NCI-H748 treated with DMSO at 0.1 percent for 48 hours (cell line): ENCODE data around the gene UFD1.

Experiments
- DNase-seq: peaks from one replicate; lab custom pipeline; 2025; lab: John Stamatoyannopoulos, UW

UFD1 gene, protein sequence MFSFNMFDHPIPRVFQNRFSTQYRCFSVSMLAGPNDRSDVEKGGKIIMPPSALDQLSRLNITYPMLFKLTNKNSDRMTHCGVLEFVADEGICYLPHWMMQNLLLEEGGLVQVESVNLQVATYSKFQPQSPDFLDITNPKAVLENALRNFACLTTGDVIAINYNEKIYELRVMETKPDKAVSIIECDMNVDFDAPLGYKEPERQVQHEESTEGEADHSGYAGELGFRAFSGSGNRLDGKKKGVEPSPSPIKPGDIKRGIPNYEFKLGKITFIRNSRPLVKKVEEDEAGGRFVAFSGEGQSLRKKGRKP

DNA sequence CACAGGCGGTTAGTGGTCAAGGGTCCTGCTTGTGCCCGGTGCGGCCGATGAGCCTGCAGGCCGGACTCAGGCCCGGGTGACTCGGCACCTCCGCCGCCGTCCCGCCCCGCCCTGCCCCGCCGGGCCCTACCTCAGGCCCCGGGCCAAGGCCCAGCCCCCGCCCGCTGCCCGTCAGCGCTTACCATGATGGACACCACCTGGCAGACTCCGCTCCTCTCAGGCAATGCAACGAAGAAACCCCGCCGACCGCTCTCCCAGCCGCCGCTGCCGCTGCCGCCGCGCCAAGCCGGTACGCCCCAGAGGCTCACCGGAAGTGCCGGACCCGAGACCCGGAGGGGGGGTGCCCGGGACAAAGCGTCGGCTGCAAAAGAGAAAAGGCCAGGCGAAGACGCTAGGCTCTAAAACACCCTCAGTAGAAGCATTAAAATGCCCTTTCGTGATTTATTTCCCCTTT is at the start of gene UFD1:
UFD1 (minus strand) TSS at position 293 of the 454 bp plus-strand sequence; CDS start at position 185, 108 bp downstream.
- peak; percentile 81 for DNase-seq

DNA sequence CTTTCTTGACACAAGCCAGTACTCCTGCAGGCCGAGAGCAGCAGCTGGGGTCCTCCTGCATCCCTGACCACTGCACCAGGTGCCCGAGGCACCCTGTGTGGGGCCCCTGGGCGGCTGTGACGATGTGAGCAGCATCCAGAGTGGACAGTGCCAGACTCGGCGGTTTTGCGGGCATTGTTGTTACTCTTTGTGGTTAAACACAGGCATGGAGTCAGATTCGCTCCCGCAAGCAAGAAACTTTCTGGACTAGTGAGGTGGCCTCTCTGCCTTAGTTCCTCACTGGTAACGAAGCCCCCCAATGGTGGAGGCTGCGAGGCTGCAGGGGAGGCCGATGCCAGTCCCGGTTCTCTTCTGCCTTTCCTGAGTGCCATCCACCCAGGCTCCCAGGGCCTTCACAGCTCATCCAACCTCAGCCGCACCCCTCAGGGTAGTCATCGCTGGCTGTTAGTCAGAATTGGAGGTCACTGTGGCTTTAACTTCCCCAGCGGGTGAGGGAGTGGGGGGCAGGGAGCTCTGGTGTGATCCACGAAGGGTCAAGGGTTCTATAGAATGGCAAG is 48.9 kb upstream of the UFD1 start:
- DNase-seq: no peak

DNA sequence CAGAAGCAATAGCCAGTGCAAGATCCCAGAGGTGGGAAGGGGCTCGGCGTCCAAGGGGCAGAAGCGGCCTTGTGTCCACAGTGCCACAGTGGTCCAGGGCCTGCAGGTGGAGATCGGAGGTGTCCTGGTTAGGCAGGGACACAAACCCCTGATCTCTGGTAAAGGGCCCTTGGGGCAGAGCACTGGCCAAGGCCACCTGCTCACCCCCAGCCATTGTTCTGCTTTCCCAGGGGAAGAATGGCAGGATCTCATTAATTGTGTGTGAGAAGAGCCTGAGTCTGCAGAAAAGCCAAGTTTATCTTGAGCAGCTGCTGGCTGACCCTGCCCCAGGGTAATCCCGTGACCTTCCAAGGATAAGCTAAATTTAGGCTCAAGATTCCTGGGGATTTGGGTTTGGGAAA is 48.3 kb upstream of the UFD1 start:
- no peak for DNase-seq

DNA sequence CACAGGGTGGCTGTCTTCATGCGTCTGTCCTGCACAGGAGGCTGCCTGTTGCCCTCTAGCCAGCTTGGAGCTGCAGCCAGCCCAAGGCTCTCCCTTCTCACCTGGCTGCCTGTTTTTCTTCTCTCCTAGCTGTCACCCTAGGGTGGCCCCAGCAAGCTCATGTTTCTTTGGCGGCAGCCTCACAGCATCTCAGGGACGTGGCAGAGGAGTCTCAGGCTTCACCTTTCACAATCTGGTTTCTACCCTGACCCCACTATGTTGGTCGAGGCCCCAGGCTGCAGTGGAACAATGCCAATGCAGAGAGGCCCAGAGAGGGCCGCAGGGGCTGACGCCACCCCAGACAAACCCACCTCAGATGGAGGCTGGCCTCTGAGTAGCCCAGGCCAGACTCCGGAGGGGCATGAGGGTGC is 47.7 kb upstream of the UFD1 start:
- DNase-seq: no peak

DNA sequence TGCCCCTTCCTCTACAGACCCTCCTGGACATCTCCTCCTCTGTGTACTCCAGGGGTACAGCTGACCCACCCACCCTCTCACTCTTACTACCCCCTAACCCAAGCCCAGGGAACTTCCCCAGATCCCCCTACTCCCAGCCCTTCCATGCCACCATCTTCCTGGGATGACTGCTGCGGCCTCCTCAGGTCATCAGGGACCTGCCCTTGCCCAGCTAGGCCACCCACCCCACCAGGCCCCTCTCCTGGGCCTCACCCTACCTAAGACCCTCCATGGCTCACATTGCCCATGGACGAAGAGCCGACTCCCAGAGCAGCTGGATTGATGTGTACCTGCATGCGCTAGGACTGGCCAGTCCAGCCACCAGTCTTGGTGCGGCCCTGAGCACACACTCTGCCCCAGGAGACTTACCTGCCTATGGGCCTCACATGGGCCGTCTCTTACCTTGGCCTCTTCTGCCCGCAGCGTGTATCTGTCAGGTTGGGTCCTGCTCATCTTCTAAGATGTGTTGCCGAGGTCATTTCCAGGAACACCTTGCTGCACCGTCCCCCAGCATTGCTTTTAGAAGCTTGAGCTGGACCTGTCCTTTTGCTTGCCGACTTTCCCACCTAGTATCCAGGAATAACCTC is 47.2 kb upstream of the UFD1 start:
- no peak for DNase-seq

DNA sequence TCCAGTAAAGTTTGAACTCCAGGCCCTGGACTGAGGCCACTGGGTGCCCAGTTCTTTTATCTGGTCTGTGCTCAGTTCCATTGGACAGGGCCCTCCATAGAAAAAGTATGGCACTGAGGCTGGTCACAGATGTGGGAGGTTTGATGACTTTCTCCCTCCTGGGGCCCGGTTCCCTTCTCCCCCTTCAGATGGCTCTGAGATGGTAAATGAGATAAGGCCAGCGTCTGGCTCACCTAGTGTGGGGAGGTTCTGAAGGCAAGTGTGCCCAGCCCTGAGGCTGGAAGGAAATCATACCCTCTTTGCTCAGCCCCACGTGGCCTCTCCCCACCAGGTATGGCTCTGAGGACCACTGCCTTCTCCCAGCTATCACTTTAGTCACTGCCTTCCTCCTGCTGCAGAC is 46.7 kb upstream of the UFD1 start:
- no peak for DNase-seq

DNA sequence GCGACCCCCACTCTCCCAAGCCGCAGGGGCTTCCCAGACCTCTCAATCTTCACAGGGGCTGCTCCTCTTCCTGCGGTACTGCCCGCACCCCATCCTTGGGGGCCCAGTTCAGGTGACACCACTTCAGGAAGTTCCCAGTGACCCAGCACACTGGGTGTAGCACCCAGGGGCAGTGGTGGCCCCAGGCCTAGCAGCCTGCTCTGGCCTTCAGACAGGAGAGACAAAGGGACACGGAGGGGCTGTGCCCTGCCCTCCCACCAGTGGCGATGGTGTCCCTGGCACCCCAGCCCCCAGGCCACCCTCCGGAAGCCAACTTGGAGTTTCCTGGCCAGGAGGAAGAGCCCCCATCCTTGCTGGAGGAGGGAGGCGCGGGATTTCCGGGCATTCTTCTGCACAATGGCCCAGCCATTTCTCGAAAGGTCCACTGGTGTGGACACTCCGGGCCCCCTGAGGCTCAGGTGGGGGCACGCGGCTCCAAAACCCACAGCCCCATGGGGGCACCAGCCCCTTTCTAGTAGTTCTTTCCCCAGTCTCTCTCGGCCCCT is 46.2 kb upstream of the UFD1 start:
- no peak for DNase-seq

DNA sequence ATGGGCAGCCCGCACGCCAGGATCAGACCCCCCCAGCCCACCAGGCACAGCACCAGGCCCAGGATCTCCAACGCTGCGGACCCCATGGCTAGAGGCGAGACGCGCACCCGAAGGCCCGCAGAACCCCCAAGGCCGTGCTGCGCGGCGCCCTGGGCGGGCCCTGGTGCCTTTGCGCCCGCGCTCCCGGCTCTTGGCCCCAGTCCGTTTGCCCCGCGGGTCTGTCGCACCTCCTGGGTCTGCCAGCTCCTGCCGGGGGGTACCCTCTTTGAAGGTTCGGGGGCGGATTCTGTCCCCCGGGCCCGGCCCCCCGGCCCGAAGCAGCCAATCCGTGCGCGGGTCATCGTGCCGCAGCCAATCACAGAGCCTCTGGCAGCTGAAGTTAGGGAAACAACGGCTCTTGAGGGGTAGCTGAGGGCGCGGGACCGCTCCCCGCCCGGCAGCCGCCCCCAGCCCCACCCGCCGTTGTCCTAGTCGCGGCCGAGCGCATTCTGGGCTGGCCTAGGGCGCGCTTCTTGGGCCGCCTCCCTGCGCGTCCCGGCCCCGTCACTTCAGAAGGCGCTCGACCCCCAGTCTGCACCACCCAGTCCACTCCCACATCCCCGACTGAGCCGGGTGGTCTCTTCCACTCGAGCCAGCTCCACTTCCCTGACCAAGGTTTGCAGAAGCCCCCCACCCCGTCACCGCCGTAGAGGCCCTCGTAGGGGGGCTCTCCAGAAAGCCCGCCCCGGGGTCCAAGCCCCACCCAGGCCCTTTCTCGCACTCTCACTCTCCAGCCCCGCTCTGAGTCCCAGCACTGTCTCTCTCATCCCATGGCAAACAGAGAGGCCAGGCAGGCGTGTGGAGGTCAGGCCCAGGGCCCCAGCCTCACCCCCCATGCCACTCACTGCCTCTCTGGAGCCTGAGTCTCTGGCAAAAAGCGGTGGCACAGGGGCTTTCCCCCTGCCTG is 45.5 kb upstream of the UFD1 start, which contains the start of gene CLDN5:
CLDN5 (minus strand) TSS at position 241 of the 946 bp plus-strand sequence; CDS start at position 86, 155 bp downstream.
- DNase-seq: no peak

DNA sequence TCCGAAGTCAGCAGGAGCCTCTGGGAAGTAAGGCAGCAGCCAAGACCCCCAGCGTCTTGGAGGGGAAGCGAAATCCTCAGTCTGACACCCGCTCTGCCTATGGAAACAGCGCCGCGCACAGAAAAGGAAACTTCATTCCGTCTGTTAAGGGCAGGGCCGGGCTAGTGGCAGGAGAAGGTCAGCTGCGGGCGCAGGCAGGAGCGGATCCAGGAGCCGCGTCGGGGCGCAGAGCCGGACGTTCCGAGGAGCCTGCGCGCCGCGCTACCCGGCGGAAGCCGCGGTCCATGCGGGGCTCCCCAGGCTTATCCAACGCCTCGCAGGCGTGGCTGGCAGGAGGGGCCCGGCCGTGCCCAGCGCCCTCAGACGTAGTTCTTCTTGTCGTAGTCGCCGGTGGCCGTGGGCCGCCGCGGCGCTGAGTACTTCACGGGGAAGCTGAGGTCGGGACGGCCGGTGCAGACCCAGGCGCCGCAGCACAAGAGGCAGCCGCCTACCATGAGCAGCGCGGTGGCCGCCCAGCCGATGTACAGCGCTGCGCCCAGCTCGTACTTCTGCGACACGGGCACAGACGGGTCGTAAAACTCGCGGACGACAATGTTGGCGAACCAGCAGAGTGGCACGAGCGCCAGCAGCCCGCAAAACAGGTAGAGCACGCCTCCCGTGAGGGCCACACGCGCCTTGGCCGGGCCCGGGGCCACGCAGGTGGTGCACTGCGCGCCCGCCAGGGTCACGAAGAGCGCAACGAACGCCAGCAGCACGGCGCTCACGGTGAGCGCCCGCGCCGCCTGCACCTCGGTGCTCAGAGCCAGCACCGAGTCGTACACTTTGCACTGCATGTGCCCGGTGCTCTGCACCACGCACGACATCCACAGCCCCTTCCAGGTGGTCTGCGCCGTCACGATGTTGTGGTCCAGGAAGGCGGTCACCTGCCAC is 44.5 kb upstream of the UFD1 start:
- no peak for DNase-seq

DNA sequence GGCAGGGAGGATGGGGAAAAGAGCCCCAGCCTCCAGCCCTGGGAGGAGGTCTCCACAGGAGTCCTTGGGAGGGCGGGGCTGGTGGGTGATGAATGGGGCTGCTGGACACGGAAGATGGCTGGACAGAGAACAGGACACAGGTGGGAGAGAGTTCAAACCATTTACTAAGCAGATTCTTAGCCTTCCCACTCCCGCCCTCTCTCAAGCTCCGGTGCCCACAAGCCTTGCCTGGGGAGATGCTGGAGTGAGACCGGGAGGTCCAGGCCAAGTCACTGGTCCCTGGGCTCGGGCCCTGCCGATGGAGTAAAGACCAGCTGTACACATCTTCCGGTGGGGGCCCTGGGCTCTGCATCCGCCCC is 43.9 kb upstream of the UFD1 start:
- DNase-seq: no peak

DNA sequence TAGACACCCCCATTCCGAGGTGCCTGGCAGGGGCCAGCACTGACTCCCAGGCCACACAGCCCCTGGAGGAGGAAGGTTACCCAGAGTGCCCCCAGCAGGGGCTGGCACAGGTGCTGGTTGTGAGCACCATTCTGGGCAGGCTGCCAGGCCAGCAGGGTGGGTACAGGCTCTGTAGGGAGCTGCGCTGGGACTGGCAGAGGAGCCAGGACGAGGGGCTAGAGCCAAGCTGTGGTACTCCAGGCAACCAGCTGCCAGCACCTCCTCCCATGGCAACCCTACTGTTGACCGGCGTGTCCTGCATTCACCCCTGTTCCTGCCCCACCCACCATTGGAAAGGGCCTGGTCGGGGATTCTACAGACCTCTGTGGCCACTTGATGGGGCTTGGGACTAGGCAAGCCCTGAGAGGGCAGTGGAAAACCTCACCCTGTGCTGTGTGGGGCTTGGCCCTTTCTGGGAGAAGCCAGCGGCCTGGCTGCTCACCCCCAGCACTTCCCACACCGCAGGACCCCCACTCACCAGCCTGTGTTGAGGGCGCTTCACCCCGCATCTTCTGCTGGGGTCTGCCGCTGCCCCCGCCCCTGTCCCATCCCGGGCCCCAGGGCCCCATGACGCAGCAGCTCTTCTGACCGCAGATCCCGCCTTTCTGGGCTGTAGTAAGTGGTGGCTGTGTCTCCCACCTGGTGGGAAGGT is 43.3 kb upstream of the UFD1 start:
- DNase-seq: no peak

DNA sequence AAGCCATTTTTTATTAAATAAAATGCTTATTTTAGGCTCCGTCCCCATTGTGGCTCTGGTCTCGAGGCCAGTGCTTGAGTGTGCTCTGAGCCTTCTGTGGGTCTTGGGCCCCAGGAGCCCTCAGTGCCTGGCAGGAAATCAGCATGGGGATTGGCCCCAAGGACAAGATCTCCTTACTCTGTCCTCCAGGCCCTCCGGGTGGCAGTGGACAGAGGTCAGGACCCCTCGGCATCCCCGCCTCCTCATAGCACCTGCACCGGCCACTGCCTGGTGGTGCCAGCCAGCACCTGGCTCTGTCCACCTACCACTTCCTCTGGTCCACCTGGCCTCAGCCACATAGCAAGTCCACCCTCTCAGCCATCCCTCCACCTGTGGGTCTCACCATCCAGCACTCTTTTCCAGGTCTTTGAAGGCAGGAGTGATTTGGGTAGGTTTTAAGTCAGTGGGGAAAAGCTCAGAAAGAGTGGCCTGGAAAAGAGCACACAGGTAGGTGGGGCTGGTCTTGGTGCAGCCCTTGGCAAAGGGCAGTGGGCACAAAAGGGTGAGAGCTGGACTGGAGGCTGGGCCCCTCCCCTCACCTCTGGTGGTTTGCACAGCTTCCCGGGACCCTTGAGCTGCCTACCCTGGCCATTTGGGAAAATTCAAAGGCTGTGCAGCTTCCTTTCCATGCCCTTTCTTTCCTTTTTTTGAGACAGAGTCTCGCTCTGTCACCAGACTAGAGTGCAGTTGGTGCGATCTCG is 41.7 kb upstream of the UFD1 start:
- no peak for DNase-seq

DNA sequence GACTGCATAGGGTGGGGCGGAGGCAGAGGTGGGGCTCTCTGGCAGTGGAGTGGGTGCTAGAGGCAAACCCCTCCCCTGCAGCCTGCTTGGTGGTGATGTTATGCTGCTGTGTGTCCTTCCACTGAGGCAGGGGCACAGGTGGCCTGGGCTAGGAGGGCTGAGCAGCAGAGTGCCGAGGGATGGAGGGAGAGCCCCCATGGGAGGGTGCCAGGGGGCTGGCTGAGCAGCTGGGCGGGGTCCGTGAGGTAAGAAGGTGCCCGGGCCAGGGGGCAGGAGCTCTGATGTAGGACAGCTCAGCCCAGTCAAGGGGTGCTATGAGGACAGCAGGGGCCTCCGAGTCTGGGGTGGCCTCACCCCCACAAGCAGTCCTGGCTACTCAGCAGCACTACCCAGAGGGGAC is 41.0 kb upstream of the UFD1 start:
- DNase-seq: no peak

DNA sequence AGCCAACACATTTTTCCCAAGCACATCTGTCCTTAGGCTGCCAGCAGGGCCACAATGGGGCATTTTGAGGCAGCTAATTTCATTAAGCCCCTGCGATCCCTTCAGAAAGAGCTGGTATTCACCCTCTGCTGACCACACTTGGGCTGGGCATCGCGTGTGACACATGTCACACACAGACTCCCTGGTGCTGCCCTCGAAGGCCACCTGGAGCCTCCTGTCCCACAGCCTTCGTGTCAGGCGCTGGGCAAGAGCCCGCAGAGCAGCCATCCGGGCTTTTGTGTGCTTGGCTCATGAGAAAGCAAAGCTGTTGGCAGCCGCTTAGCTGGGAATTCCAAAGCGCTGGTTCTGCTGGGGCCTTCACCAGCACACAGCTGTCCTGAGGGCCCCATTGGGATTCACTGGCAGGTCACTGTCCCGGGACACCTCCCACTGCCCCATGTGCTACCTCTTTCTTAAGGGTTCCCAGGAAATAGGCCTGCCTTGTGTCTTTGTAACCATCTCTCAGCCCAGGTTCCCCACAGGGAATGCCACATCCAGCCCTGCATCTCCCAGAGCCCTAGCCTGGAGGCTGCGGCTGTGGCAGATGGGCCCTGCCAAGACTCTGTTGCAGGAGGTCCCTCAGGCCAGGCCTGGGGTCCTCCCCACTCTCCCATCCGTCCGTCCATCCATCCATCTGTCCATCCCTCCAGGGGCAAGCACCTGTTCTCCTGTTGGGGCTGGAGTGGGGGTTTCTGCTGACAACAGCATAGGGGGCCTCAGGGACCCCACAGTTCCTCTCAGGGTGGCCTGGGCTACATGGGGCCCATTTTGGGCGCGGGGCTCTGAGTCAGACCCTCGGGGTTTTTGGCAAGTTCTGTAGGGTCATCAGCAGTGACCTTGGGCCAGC is 40.3 kb upstream of the UFD1 start:
- DNase-seq: no peak

DNA sequence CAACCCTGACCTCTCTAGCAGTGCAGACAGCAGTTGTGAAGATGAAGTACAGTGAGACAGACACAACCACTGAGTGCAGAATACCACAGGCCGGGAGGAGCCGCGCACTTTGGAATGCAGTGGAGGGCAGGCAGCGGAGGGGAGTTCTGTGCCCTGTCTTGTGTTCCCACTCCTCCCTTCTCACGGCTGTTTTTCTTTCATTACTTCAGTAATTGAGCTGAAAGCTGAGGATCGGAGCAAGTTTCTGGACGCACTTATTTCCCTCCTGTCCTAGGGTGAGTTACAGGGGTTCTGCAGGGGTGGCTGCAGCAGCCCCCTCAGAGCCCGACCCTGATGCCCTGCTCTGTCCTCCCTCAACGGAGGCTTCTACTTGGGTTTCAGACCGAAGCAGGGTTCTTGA is 39.6 kb upstream of the UFD1 start:
- DNase-seq: no peak

DNA sequence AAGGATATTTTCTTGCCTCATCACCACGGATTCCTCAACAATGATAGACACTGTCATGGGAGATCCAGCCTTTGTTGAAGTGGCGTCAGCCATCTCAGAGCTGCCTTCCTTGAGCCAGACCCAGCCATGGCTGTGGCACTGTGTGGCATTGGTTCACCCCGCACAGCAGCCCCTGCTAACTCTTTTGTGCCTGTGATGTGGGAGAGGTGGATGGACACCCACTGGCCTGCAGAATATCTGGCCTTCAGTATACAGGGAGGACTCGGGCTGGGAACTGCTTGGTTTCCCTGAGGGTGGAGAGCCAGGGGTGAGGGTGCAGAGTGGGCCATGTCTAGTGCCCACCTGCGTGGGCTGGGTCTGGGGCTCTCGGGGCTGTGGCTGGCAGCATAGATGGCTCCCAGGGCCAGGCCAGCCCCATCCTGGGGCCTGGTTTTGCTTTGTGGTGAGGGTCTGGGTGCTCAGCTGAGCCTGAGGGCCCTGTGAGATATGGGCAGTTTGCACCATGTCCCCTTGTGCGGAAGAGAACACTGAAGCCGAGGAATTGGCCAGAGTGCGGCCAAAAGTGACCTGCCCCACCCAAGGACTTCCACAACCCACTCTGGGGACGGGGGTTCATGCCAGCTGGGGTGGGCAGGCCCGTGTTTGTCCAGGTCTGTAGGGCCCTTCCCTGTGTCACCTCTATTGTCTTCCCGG is 39.1 kb upstream of the UFD1 start:
- DNase-seq: no peak

DNA sequence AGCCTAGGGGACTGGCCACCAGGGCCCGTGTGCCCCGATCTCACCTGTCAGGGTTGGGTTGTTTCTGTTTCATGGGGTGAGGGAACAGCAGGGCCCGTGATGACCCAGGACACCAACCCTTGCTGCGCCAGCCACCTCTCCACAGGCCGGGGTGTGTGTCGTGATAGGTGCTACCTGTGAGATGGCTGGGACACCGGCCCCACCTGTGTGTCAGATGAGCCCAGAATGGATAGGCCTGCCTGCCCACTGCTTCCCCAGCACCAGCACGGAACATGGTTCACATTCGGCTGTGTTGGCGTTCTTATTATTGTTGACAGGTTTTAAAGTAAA is 38.1 kb upstream of the UFD1 start:
- no peak for DNase-seq
